GM23248 (cell line): ENCODE data around the gene ZNF425.
"Not testable (repeated sequence)": the region's sequence is repeated elsewhere in the genome, so short reads cannot be mapped to it uniquely, and the experiment has no call there.

Experiments
- EZH2 ChIP-seq: fragments of 200-600 bp; sonication (generic); IDR thresholded peaks from 2 replicates; pipeline ENCODE4 v1.6.1; 2018; ENCODE audit warnings: antibody characterized with exemption, mild to moderate bottlenecking; ENCODE audit not compliant: insufficient read depth, poor library complexity, severe bottlenecking
- EZH2phosphoT487 ChIP-seq: fragments of 200-600 bp; sonication (generic); IDR thresholded peaks from 2 replicates; pipeline ENCODE4 v1.6.1; 2018; ENCODE audit warnings: antibody characterized with exemption, moderate library complexity, mild to moderate bottlenecking, low read depth; ENCODE audit not compliant: insufficient read depth

DNA sequence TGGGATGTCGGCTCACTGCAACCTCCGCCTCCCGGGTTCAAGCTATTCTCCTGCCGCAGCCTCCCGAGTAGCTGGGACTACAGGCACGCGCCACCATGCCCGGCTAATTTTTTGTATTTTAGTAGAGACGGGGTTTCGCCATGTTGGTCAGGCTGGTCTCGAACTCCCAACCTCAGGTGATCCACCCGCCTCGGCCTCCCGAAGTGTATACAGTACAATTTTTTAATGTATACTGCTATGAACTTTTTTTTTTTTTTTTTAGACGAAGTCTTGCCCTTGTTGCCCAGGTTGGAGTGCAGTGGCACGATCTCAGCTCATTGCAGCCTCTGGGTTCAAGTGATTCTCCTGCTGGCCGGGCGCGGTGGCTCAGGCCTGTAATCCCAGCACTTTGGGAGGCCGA, 33.9 kb downstream of the ZNF425 start:
- TF ChIP-seq EZH2, EZH2phosphoT487: not testable (repeated sequence)
